Measurements from ENCODE around the gene PRRT1.

- TF ChIP-seq TAF1 (IDR thresholded peaks at IDR 0.05; ENCODE audit: borderline replicate concordance, low read depth, low read length) (no peak), POLR2A (IDR thresholded peaks at IDR 0.05; ENCODE audit: low read depth, low read length) (no peak)
These were observed 30.3 kb upstream of the PRRT1 start for GRCh38 chr6:32181915-32182529.

Data from GM12892 (cell line).